ENCODE results near the gene CHAD.

DNA sequence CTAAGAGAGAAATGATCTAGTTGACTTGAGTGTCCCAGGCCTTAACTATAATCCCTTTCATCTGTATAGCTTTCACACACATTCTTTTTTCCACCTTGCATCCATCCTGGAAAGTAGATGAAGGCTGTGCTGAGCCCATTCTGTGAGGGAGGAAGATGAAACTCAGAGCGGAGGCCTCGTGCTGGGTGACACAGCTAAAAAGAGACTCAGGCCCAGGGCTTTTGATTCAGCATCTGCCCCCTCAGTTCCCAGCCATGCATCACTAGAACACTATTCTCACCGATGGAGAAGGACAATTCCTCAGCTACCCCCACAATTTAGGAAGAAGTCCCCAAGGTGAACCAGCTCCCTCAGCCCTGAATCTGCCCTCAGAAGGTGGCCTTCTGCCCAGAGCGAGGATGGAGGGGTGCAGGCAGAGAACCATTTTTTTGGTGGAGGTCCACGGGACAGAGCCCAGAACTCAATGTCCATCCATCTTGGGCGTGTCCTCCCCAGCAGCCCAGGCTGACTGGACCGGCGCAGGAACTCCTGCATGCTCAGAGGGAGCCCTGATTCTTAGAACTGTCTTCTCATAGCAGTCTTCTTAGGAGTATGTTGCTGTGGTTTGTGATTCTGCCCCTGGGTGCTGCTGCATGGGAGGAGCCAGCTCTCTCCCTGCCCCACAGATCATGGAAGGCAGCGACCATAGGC, 33.8 kb upstream of the CHAD start:
- TF ChIP-seq CTCF (optimal IDR thresholded peaks at IDR 0.05 in 1 of 3, IDR thresholded peaks at IDR 0.05 in 1 of 3, conservative IDR thresholded peaks at IDR 0.05 in 1 of 3; ENCODE audit: extremely low read depth in 1 of 3, insufficient read depth in 2 of 3, low read length in 3 of 3) = no peak
- TF ChIP-seq EZH2 (IDR thresholded peaks at IDR 0.05; ENCODE audit: low read length) = no peak

Measured in keratinocyte (primary cell).